Retinal pigment epithelial cell (primary cell): ENCODE results near the gene HEATR9.

Source experiments
- DNase-seq: peaks from one replicate; pipeline ENCODE4 v3.0.0-alpha.2; 2010; ENCODE audit warnings: low read depth
- H3K4me3 ChIP-seq: 2 replicates; pipeline ENCODE4 v1.5.1; 2011; ENCODE audit warnings: mild to moderate bottlenecking, low read length, control low read depth, moderate library complexity
- CTCF ChIP-seq: conservative IDR thresholded peaks from 2 replicates; pipeline ENCODE4 v1.5.1; 2011; ENCODE audit warnings: low read depth, low read length, control low read depth, inconsistent platforms

The HEATR9 gene

GRCh38 chr17:35892091-35893035, 23.7 kb upstream of the HEATR9 start:
- no peak for TF ChIP-seq CTCF
- no peak overlapping the region for H3K4me3 ChIP-seq
- no peak for DNase-seq

GRCh38 chr17:35891269-35891668, 22.6 kb upstream of the HEATR9 start:
- no peak for TF ChIP-seq CTCF
- no peak overlapping the region for H3K4me3 ChIP-seq
- no peak for DNase-seq

- DNase-seq: no peak
- H3K4me3 ChIP-seq: no peak overlapping the region
- TF ChIP-seq CTCF: no peak
Observed at GRCh38 chr17:35890774-35891155, 22.1 kb upstream of the HEATR9 start.

- H3K4me3 ChIP-seq: no peak overlapping the region
- peak; percentile 28 for DNase-seq
- TF ChIP-seq CTCF: no peak
Observed at GRCh38 chr17:35889818-35890773, 21.4 kb upstream of the HEATR9 start.

GRCh38 chr17:35889241-35889640, 20.6 kb upstream of the HEATR9 start:
- H3K4me3 ChIP-seq: no peak overlapping the region
- TF ChIP-seq CTCF: no peak
- no peak for DNase-seq

GRCh38 chr17:35879773-35880654, 11.3 kb upstream of the HEATR9 start, which contains the start of gene CCL5:
TSS of gene CCL5 (minus strand) at chr17:35880360.
- no peak for DNase-seq
- no peak for TF ChIP-seq CTCF
- H3K4me3 ChIP-seq: no peak within 1 kb of the TSS
